Fibroblast of mammary gland (primary cell): ENCODE results near the gene CDH4.
A peak's percentile ranks its signal among the peaks of the same experiment; 100 is the strongest.

Experiments
- DNase-seq: peaks from one replicate; pipeline ENCODE4 v3.0.0-alpha.2; 2010; ENCODE audit warnings: low read depth
- H3K4me3 ChIP-seq: 2 replicates; pipeline ENCODE4 v1.5.1; 2011; ENCODE audit warnings: low read depth, mild to moderate bottlenecking, low read length, moderate library complexity; ENCODE audit not compliant: control insufficient read depth
- TF ChIP-seq, protein P1 (sequence below): conservative IDR thresholded peaks from 2 replicates; pipeline ENCODE4 v1.5.1; 2011; ENCODE audit warnings: low read depth, low read length, inconsistent platforms; ENCODE audit not compliant: control insufficient read depth, insufficient read depth

Gene CDH4

GRCh38 chr20:61518424-61518951, 266.4 kb downstream of the CDH4 start:
- no peak for DNase-seq
- TF ChIP-seq, protein P1, sequence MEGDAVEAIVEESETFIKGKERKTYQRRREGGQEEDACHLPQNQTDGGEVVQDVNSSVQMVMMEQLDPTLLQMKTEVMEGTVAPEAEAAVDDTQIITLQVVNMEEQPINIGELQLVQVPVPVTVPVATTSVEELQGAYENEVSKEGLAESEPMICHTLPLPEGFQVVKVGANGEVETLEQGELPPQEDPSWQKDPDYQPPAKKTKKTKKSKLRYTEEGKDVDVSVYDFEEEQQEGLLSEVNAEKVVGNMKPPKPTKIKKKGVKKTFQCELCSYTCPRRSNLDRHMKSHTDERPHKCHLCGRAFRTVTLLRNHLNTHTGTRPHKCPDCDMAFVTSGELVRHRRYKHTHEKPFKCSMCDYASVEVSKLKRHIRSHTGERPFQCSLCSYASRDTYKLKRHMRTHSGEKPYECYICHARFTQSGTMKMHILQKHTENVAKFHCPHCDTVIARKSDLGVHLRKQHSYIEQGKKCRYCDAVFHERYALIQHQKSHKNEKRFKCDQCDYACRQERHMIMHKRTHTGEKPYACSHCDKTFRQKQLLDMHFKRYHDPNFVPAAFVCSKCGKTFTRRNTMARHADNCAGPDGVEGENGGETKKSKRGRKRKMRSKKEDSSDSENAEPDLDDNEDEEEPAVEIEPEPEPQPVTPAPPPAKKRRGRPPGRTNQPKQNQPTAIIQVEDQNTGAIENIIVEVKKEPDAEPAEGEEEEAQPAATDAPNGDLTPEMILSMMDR, result no peak
- no peak overlapping the region for H3K4me3 ChIP-seq

- DNase-seq, result no peak
- H3K4me3 ChIP-seq, result no peak overlapping the region
- TF ChIP-seq, protein P1, result no peak
These were observed 267.4 kb downstream of the CDH4 start for GRCh38 chr20:61519488-61519887.

- no peak overlapping the region for H3K4me3 ChIP-seq
- TF ChIP-seq, protein P1, result no peak
- no peak for DNase-seq
These were observed 268.2 kb downstream of the CDH4 start for GRCh38 chr20:61520076-61520892.

GRCh38 chr20:61520893-61521460, 268.9 kb downstream of the CDH4 start:
- TF ChIP-seq, protein P1, result no peak
- no peak overlapping the region for H3K4me3 ChIP-seq
- DNase-seq, result peak; percentile 84

DNA sequence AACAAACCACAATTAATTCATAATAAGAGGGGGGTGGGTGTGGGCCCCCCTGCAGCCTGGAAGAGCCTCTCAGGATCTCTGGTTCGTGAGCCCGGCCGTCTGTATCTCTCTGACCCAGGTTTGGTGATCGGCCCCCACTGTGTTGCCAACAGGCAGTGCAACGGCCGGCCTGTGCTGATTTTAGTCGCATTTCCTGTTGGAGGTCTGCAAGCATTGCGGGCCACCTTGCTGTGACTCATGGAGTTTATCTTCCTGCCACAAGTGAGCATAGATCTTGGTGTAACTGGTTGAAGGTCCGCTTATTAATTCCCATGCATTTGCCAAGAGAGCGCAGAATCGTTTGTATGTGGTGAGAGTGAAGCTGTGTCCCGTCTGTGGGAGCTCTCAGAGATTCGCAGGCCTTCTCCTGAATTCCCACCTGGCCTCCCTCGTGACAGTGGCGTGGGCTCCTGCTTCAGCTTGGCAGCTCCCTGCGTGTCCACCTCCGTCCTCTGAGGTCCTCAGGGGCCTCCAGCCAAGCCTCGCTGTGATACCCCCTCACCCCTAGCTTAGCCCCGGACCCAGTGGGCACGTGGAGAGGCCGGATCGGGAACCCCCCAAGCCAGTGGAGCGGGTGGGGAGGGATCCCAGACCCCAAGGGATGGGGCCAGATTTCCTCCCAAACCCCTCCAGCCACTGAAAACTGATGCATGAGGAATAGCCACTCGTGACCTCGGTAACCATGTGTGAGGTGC, 269.8 kb downstream of the CDH4 start:
- no peak overlapping the region for H3K4me3 ChIP-seq
- TF ChIP-seq, protein P1, result no peak
- DNase-seq, result no peak

GRCh38 chr20:61522498-61523090, 270.5 kb downstream of the CDH4 start:
- no peak overlapping the region for H3K4me3 ChIP-seq
- no peak for DNase-seq
- TF ChIP-seq, protein P1, result no peak
